PC-9 (cell line): ENCODE measurements around the gene MAST4.

ENCODE experiments used
- EZH2 ChIP-seq: fragments of 200-600 bp; sonication (generic); IDR thresholded peaks from 2 replicates; pipeline ENCODE4 v1.8.0; 2017; ENCODE audit warnings: antibody characterized with exemption, low read depth
- TF ChIP-seq, protein P1 (sequence below): fragments of 200-600 bp; sonication (generic); conservative IDR thresholded peaks from 2 replicates; pipeline ENCODE4 v1.6.1; 2017; ENCODE audit warnings: mixed run types, antibody characterized with exemption, mild to moderate bottlenecking, moderate library complexity

DNA sequence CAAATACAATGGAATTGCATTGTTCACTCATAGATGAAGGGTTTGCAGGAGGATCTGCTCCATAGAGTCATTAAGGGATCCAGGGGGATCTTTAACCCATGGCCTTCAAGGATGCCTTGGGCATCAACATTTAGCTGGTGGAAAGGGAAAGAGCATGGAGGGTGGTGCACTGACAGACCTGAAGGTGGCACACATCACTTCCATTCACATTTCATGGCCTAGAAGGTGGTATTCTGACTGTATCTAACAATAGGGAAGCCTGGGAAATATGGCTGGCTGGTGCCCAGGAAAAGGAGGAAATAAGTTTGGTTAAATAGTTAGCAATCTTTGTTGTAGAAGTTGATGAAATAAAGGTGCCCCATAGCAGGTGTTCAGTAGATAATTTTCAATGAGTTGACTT lies 370.2 kb downstream of the MAST4 start:
- TF ChIP-seq, protein P1, sequence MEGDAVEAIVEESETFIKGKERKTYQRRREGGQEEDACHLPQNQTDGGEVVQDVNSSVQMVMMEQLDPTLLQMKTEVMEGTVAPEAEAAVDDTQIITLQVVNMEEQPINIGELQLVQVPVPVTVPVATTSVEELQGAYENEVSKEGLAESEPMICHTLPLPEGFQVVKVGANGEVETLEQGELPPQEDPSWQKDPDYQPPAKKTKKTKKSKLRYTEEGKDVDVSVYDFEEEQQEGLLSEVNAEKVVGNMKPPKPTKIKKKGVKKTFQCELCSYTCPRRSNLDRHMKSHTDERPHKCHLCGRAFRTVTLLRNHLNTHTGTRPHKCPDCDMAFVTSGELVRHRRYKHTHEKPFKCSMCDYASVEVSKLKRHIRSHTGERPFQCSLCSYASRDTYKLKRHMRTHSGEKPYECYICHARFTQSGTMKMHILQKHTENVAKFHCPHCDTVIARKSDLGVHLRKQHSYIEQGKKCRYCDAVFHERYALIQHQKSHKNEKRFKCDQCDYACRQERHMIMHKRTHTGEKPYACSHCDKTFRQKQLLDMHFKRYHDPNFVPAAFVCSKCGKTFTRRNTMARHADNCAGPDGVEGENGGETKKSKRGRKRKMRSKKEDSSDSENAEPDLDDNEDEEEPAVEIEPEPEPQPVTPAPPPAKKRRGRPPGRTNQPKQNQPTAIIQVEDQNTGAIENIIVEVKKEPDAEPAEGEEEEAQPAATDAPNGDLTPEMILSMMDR = no peak
- TF ChIP-seq EZH2 = no peak
